ENCODE measurements around the gene RARG. TPM values are rescaled to one million over a fixed set of nuclear protein-coding genes. Genes with fewer than 3 reads are reported as not detected.

RARG gene
- total and polyA plus RNA-seq, 2 of the 4 experiments (the other 2 are of a cell fraction) = 7.9 to 30.9 TPM

- Histone ChIP-seq H4K20me1 (ENCODE audit: insufficient read depth, low read length) (peaks cover 12% of the 10 kb centered on the region), H4K8ac (ENCODE audit: low read depth in 2 of 2, low read length in 2 of 2) (peak overlapping the region; percentile 17 to 76; a peak in 3 of 4 replicates), H3K4me3 (ENCODE audit: insufficient read depth, low read depth, low read length) (0 out of 2 replicates have a peak overlapping the region, but pooled peaks have one; percentile 53), H3K18ac (ENCODE audit: low read depth, low read length) (peak overlapping the region; percentile 83; the same call in 1 of the 2 replicates), H3K9me3 (ENCODE audit: control insufficient read depth, insufficient read depth, low read length) (no peaks in the 10 kb centered on the region), H2BK20ac (ENCODE audit: low read depth, low read length) (peak overlapping the region; percentile 72), H3K27me3 (ENCODE audit: control insufficient read depth, insufficient read depth, low read length) (no peaks in the 10 kb centered on the region), H3K4me1 (ENCODE audit: control insufficient read depth, insufficient read depth, low read length) (peaks cover 24% of the 10 kb centered on the region), H3K4ac (ENCODE audit: low read depth, low read length) (peak overlapping the region; percentile 89), H2BK5ac (ENCODE audit: low read depth, low read length, poor library complexity, severe bottlenecking) (peak overlapping the region; percentile 53), H2BK15ac (ENCODE audit: low read depth, low read length) (peak overlapping the region; percentile 7; the same call in 1 of the 3 replicates), H3K27ac (ENCODE audit: insufficient read depth, low read length) (peak overlapping the region; percentile 58; the same call in 1 of the 2 replicates), H3K4me2 (ENCODE audit: low read depth, low read length) (peak overlapping the region; percentile 80), H2AK9ac (replicated peaks; ENCODE audit: low read depth, low read length, poor library complexity) (peak overlapping the region; percentile 92), H3K9ac (ENCODE audit: low read depth, low read length) (peak overlapping the region; percentile 32), H3K56ac (ENCODE audit: extremely low read depth, insufficient read depth, low read length) (peak overlapping the region; percentile 7; the same call in 1 of the 2 replicates), H3K36me3 (ENCODE audit: control insufficient read depth, insufficient read depth, low read length) (peaks cover 25% of the 10 kb centered on the region), H3K14ac (replicated peaks; ENCODE audit: low read depth, low read length) (peak overlapping the region; percentile 89), H3K79me1 (ENCODE audit: low read depth in 1 of 2, low read length in 2 of 2) (peaks cover 30 to 69% of the 10 kb centered on the region in 2 experiments), H3K9me1 (ENCODE audit: insufficient read depth, low read length) (peaks cover 11% of the 10 kb centered on the region), H4K5ac (ENCODE audit: low read depth, low read length) (peak overlapping the region; percentile 18), H4K91ac (ENCODE audit: insufficient read depth, low read depth, low read length) (peak overlapping the region; percentile 75), H2BK120ac (ENCODE audit: low read depth, low read length) (peak overlapping the region; percentile 56), H2AK5ac (ENCODE audit: low read depth, low read length) (peak overlapping the region; percentile 73; the same call in 1 of the 2 replicates), H3K23ac (ENCODE audit: low read depth, low read length) (peak overlapping the region; percentile 85), H2AFZ (replicated peaks; ENCODE audit: low read length, poor library complexity) (peak overlapping the region; percentile 61)
- DNase-seq (no peak), ATAC-seq (ENCODE audit: low read depth) (no peak)
- BruUV-seq (replicated peaks) = no TSS peak
- 37% methylated on average over 6 of the region's 19 CpGs; no CpG with 5 or more reads in 1 of the 2 experiments for WGBS, 2 experiments (ENCODE audit: extremely low coverage in 2 of 2, insufficient read length in 1 of 2)
- POLR2A ChIA-PET (ENCODE audit: unreplicated experiment) = no interaction called here
- dilution Hi-C loops (cut with HindIII; ENCODE audit: low sequenced_read_pairs, unreplicated experiment) = no loop called here
- CTCF ChIA-PET = no interaction called here
- in situ Hi-C loops (cut with MboI; ENCODE audit: low sequenced_read_pairs) = loop anchor here (10.0 kb wide), 1 partner anchor 298 kb away; no protein-coding TSS in a partner anchor
- intact Hi-C loops (cut with micrococcal nuclease) = loop anchor here (1.0 to 10.0 kb wide), 2 partner anchors 35 to 108 kb away; partner anchors contain the start of gene AAAS
- TF ChIP-seq POLR2A (IDR thresholded peaks at IDR 0.05; ENCODE audit: low read depth, low read length) = no peak
- TF ChIP-seq CEBPB (IDR thresholded peaks at IDR 0.05; ENCODE audit: low read depth, low read length) = peak; percentile 94
Observed at GRCh38 chr12:53217051-53217930, 14.7 kb downstream of the RARG start.
